Nephron (organoid): ENCODE results near the gene PSENEN.

Experiments used
- H3K27ac Mint-ChIP-seq, 3 experiments: 2 replicates each; pipeline ENCODE4 v1.8.0; 2020; ENCODE audit warnings: mixed read lengths in 3 of 3, mild to moderate bottlenecking in 2 of 3, moderate library complexity in 1 of 3
- H3K27me3 Mint-ChIP-seq: 2 replicates; pipeline ENCODE4 v1.8.0; 2021; ENCODE audit warnings: low read depth, mild to moderate bottlenecking, moderate library complexity, mixed read lengths
- H3K36me3 Mint-ChIP-seq: 2 replicates; pipeline ENCODE4 v1.8.0; 2020; ENCODE audit warnings: low read depth, mixed read lengths
- H3K4me1 Mint-ChIP-seq: 2 replicates; pipeline ENCODE4 v1.8.0; 2020; ENCODE audit warnings: mixed read lengths
- H3K4me3 Mint-ChIP-seq, 3 experiments: 2 replicates each; pipeline ENCODE4 v1.8.0; 2020; ENCODE audit warnings: mild to moderate bottlenecking in 3 of 3, mixed read lengths in 3 of 3, moderate library complexity in 2 of 3
- H3K9me3 Mint-ChIP-seq: 2 replicates; pipeline ENCODE4 v1.8.0; 2020; ENCODE audit warnings: mixed read lengths
- TF ChIP-seq, protein P1 (sequence below), 3 experiments: fragments of 200-600 bp; sonication (generic); IDR thresholded peaks; one replicate each; pipeline ENCODE4 v1.5.0; 2021; ENCODE audit warnings: antibody characterized with exemption in 3 of 3; ENCODE audit not compliant: unreplicated experiment in 3 of 3

PSENEN gene

GRCh38 chr19:35743640-35744429, 1.6 kb upstream of the PSENEN start:
- H3K27ac Mint-ChIP-seq, result no peak overlapping the region
- H3K36me3 Mint-ChIP-seq, result peaks cover 4% of the 10 kb centered on the region
- TF ChIP-seq, protein P1, sequence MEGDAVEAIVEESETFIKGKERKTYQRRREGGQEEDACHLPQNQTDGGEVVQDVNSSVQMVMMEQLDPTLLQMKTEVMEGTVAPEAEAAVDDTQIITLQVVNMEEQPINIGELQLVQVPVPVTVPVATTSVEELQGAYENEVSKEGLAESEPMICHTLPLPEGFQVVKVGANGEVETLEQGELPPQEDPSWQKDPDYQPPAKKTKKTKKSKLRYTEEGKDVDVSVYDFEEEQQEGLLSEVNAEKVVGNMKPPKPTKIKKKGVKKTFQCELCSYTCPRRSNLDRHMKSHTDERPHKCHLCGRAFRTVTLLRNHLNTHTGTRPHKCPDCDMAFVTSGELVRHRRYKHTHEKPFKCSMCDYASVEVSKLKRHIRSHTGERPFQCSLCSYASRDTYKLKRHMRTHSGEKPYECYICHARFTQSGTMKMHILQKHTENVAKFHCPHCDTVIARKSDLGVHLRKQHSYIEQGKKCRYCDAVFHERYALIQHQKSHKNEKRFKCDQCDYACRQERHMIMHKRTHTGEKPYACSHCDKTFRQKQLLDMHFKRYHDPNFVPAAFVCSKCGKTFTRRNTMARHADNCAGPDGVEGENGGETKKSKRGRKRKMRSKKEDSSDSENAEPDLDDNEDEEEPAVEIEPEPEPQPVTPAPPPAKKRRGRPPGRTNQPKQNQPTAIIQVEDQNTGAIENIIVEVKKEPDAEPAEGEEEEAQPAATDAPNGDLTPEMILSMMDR (IDR thresholded peaks at IDR 0.05; ENCODE audit: unreplicated experiment in 3 of 3), result no peak
- peak overlapping the region; percentile 92 to 96 (median 95) for H3K4me3 Mint-ChIP-seq
- H3K27me3 Mint-ChIP-seq, result no peaks in the 10 kb centered on the region
- no peaks in the 10 kb centered on the region for H3K9me3 Mint-ChIP-seq
- H3K4me1 Mint-ChIP-seq, result peaks cover 38% of the 10 kb centered on the region

GRCh38 chr19:35744430-35745327, 772 bp upstream of the PSENEN start:
- H3K9me3 Mint-ChIP-seq, result no peaks in the 10 kb centered on the region
- no peaks in the 10 kb centered on the region for H3K27me3 Mint-ChIP-seq
- peaks cover 3% of the 10 kb centered on the region for H3K36me3 Mint-ChIP-seq
- TF ChIP-seq, protein P1 (IDR thresholded peaks at IDR 0.05; ENCODE audit: unreplicated experiment in 3 of 3), result peak; percentile 31 to 52 (median 32)
- peak overlapping the region; percentile 98 to 99 (median 99) for H3K27ac Mint-ChIP-seq
- H3K4me3 Mint-ChIP-seq, result peak overlapping the region; percentile 92 to 96 (median 95)
- peaks cover 38% of the 10 kb centered on the region for H3K4me1 Mint-ChIP-seq

GRCh38 chr19:35746087-35746462, 624 bp downstream of the PSENEN start:
- TF ChIP-seq, protein P1 (IDR thresholded peaks at IDR 0.05; ENCODE audit: unreplicated experiment in 3 of 3), result no peak

DNA sequence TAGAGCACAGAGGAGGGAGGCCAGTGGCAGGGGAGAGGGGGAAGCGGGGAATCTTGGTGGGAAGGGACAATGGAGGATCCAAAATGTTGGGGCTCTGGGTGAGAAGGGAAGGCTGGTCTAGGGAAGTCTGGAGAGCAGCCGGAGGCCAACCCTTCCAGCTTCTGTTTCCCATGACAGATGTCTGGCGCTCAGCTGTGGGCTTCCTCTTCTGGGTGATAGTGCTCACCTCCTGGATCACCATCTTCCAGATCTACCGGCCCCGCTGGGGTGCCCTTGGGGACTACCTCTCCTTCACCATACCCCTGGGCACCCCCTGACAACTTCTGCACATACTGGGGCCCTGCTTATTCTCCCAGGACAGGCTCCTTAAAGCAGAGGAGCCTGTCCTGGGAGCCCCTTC, 1.1 kb downstream of the PSENEN start:
- peaks cover 33% of the 10 kb centered on the region for H3K4me1 Mint-ChIP-seq
- H3K27ac Mint-ChIP-seq, result peak overlapping the region; percentile 98 to 99 (median 99)
- H3K36me3 Mint-ChIP-seq, result peaks cover 3% of the 10 kb centered on the region
- TF ChIP-seq, protein P1 (IDR thresholded peaks at IDR 0.05; ENCODE audit: unreplicated experiment in 3 of 3), result no peak
- H3K9me3 Mint-ChIP-seq, result no peaks in the 10 kb centered on the region
- H3K4me3 Mint-ChIP-seq, result peak overlapping the region; percentile 92 to 96 (median 95)
- no peaks in the 10 kb centered on the region for H3K27me3 Mint-ChIP-seq

More at GRCh38 chr19:35746087-35746462, 624 bp downstream of the PSENEN start:
- Mint-ChIP-seq H3K4me1 (peaks cover 34% of the 10 kb centered on the region), H3K9me3 (no peaks in the 10 kb centered on the region), H3K36me3 (peaks cover 3% of the 10 kb centered on the region), H3K27me3 (no peaks in the 10 kb centered on the region), H3K27ac (peak overlapping the region; percentile 98 to 99 (median 99)), H3K4me3 (peak overlapping the region; percentile 92 to 96 (median 95))

GRCh38 chr19:35748106-35749020, 2.9 kb downstream of the PSENEN start, which contains the start of gene LIN37:
Gene LIN37 (plus strand): TSS chr19:35748576. CDS start chr19:35748725, 149 bp downstream.
- no peaks in the 10 kb centered on the region for H3K27me3 Mint-ChIP-seq
- peak within 1 kb of the TSS; percentile 60 to 92 (median 73) for H3K27ac Mint-ChIP-seq
- TF ChIP-seq, protein P1 (IDR thresholded peaks at IDR 0.05; ENCODE audit: unreplicated experiment in 3 of 3), result no peak
- peaks cover 28% of the 10 kb centered on the region for H3K4me1 Mint-ChIP-seq
- peak within 1 kb of the TSS; percentile 92 to 96 (median 95) for H3K4me3 Mint-ChIP-seq
- H3K36me3 Mint-ChIP-seq, result peaks cover 3% of the 10 kb centered on the region
- no peaks in the 10 kb centered on the region for H3K9me3 Mint-ChIP-seq
